A673 (cell line): ENCODE measurements around the gene C6orf62. TPM values are rescaled to one million over a fixed set of nuclear protein-coding genes. Genes with fewer than 3 reads are reported as not detected.
"Not testable (repeated sequence)": the region's sequence is repeated elsewhere in the genome, so short reads cannot be mapped to it uniquely, and the experiment has no call there.

ENCODE experiments used
- BruUV-seq: library from RNA; stranded (reverse); fragments of 400-500 nt; replicated peaks from 2 replicates; lab custom pipeline; 2021; lab: Mats Ljungman, UMichigan
- CTCF ChIA-PET: fragments of 300-600 bp; sonication (Branson Sonifier 250); formaldehyde crosslinking; loops from one replicate; lab custom pipeline; 2022; ENCODE audit warnings: antibody characterized with exemption; lab: Charles Lee
- POLR2A ChIA-PET: fragments of 300-600 bp; sonication (Branson Sonifier 250); formaldehyde crosslinking; loops from one replicate; lab custom pipeline; 2022; ENCODE audit warnings: antibody characterized with exemption; ENCODE audit not compliant: low non-redundant PET; lab: Charles Lee
- DNase-seq: peaks from one replicate; pipeline ENCODE4 v3.0.0-alpha.2; 2015; ENCODE audit warnings: low spot score
- H3K27ac ChIP-seq: fragments of 200-600 bp; sonication (generic); 2 replicates; pipeline ENCODE4 v1.5.1; 2016; ENCODE audit warnings: mixed run types, low read depth, mild to moderate bottlenecking, mixed read lengths, antibody characterized with exemption, low read length; ENCODE audit not compliant: poor library complexity, severe bottlenecking
- H3K27me3 ChIP-seq: fragments of 200-600 bp; sonication (generic); replicated peaks from 2 replicates; pipeline ENCODE4 v1.6.1; 2017; ENCODE audit warnings: mixed run types, low read depth, mild to moderate bottlenecking, mixed read lengths, antibody characterized with exemption, low read length; ENCODE audit not compliant: insufficient read depth, poor library complexity
- H3K36me3 ChIP-seq: fragments of 200-600 bp; sonication (generic); 2 replicates; pipeline ENCODE4 v1.6.1; 2016; ENCODE audit warnings: mixed run types, mild to moderate bottlenecking, mixed read lengths, antibody characterized with exemption, low read length; ENCODE audit not compliant: insufficient read depth, poor library complexity, severe bottlenecking
- H3K4me1 ChIP-seq: fragments of 200-600 bp; sonication (generic); 2 replicates; pipeline ENCODE4 v1.6.1; 2017; ENCODE audit warnings: mixed run types, mild to moderate bottlenecking, mixed read lengths, antibody characterized with exemption, low read length; ENCODE audit not compliant: insufficient read depth, poor library complexity, severe bottlenecking
- H3K4me3 ChIP-seq: fragments of 200-600 bp; sonication (generic); 2 replicates; pipeline ENCODE4 v1.5.1; 2016; ENCODE audit warnings: low read depth, mixed run types, mild to moderate bottlenecking, mixed read lengths, low read length; ENCODE audit not compliant: poor library complexity, severe bottlenecking
- H3K9me3 ChIP-seq: fragments of 200-600 bp; sonication (generic); 2 replicates; pipeline ENCODE4 v1.6.1; 2016; ENCODE audit warnings: mixed run types, low read depth, mild to moderate bottlenecking, mixed read lengths, antibody characterized with exemption, low read length; ENCODE audit not compliant: poor library complexity, severe bottlenecking
- EZH2 ChIP-seq: fragments of 200-600 bp; sonication (generic); IDR thresholded peaks from 2 replicates; pipeline ENCODE4 v1.6.1; 2017; ENCODE audit warnings: borderline replicate concordance, low read depth, mild to moderate bottlenecking, mixed read lengths, antibody characterized with exemption, low read length; ENCODE audit not compliant: poor library complexity, severe bottlenecking
- intact Hi-C: fragments of 100-400 bp; cut with micrococcal nuclease; formaldehyde crosslinking; loops from one replicate; pipeline ENCODE4 v1.10.0; 2022; ENCODE audit not compliant: unreplicated experiment
- total RNA-seq: library from RNA; stranded (reverse); gene quantifications from 2 replicates; pipeline ENCODE4 v1.2.3, GENCODE V29; 2021
- TF ChIP-seq, protein P1 (sequence below): fragments of 300-800, 200-600 bp; sonication (generic); conservative IDR thresholded peaks from 2 replicates; pipeline ENCODE4 v1.5.1; 2017; ENCODE audit warnings: low read depth, mild to moderate bottlenecking, antibody characterized with exemption, low read length, moderate library complexity, mixed read lengths

C6orf62 gene
- total RNA-seq, 1 experiment from 2014 or later, result 107 TPM

DNA sequence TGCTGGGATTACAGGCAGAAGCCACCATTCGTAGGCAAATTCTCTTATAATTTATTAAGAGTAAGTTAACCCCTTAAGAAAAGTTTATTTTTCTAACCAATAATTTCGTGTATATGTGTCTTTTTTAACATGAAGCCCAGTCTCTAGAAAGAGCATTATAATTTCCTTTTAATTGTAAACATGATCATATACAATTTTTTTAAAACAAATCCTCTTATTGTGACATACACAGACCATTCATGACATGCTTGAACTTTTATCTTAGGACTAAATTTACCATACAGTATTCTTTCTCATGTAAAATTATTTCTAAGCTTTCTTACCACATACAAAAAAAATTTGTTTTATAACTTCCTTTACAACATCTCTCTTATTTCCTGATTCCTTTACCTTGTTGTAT is 45.3 kb downstream of the C6orf62 start:
- no peak overlapping the region for H3K4me3 ChIP-seq
- H3K27ac ChIP-seq, result no peak overlapping the region
- TF ChIP-seq, protein P1, sequence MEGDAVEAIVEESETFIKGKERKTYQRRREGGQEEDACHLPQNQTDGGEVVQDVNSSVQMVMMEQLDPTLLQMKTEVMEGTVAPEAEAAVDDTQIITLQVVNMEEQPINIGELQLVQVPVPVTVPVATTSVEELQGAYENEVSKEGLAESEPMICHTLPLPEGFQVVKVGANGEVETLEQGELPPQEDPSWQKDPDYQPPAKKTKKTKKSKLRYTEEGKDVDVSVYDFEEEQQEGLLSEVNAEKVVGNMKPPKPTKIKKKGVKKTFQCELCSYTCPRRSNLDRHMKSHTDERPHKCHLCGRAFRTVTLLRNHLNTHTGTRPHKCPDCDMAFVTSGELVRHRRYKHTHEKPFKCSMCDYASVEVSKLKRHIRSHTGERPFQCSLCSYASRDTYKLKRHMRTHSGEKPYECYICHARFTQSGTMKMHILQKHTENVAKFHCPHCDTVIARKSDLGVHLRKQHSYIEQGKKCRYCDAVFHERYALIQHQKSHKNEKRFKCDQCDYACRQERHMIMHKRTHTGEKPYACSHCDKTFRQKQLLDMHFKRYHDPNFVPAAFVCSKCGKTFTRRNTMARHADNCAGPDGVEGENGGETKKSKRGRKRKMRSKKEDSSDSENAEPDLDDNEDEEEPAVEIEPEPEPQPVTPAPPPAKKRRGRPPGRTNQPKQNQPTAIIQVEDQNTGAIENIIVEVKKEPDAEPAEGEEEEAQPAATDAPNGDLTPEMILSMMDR, result no peak
- TF ChIP-seq EZH2, result no peak
- POLR2A ChIA-PET, result no interaction called here
- no peak for DNase-seq
- peaks cover 23% of the 10 kb centered on the region for H3K9me3 ChIP-seq
- no peaks in the 10 kb centered on the region for H3K27me3 ChIP-seq
- H3K4me1 ChIP-seq, result no peaks in the 10 kb centered on the region
- H3K36me3 ChIP-seq, result no peaks in the 10 kb centered on the region
- intact Hi-C loops, result no loop called here
- BruUV-seq, result no TSS peak
- CTCF ChIA-PET, result no interaction called here

DNA sequence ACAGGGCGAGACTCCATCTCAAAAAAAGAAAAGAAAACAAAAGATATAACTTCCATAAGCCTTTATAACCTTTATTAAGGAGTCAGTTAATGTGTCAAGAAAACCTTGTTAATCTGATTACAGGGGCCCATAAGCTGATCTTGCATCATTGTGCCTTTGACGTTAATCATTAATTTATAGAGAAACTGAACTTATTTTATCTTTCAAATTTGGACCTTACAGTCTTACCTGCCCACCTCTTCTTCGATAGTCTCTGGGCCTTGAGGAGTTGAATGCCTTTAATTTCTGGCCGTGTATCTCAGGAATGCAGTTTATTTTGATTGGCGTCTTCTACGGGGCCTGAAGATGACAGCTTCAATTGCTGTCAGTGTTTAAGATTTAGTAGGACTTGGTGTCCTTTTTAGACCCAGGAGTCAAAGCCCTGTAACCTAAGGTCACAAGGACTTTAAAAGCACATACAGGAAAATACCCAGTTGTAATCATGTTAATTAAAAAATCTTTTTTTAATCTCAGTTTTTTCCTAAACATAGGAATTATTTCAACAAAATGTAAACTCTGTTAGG is 46.3 kb downstream of the C6orf62 start:
- TF ChIP-seq EZH2, result no peak
- TF ChIP-seq, protein P1, result no peak
- Histone ChIP-seq H3K9me3 (peaks cover 23% of the 10 kb centered on the region), H3K4me1 (no peaks in the 10 kb centered on the region), H3K27me3 (no peaks in the 10 kb centered on the region), H3K27ac (no peak overlapping the region), H3K36me3 (no peaks in the 10 kb centered on the region), H3K4me3 (no peak overlapping the region)
- no peak for DNase-seq
- BruUV-seq, result no TSS peak
- POLR2A ChIA-PET, result interaction anchor here (0.6 kb wide), 1 partner anchor 31 kb away, joined by 5 read pairs; no protein-coding TSS in a partner anchor
- CTCF ChIA-PET, result no interaction called here
- intact Hi-C loops, result no loop called here

DNA sequence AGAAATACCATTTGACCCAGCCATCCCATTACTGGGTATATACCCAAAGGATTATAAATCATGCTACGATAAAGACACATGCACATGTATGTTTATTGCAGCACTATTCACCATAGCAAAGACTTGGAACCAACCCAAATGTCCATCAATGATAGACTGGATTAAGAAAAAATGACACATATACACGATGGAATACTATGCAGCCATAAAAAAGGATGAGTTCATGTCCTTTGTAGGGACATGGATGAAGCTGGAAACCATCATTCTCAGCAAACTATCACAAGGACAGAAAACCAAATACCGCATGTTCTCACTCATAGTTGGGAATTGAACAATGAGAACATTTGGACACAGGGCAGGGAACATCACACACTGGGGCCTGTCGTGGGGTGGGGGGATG is 47.9 kb downstream of the C6orf62 start:
- peaks cover 23% of the 10 kb centered on the region for H3K9me3 ChIP-seq
- H3K4me3 ChIP-seq, H3K4me1 ChIP-seq, H3K27me3 ChIP-seq, intact Hi-C loops, POLR2A ChIA-PET, CTCF ChIA-PET, H3K27ac ChIP-seq, BruUV-seq, H3K36me3 ChIP-seq, DNase-seq: not testable (repeated sequence)

DNA sequence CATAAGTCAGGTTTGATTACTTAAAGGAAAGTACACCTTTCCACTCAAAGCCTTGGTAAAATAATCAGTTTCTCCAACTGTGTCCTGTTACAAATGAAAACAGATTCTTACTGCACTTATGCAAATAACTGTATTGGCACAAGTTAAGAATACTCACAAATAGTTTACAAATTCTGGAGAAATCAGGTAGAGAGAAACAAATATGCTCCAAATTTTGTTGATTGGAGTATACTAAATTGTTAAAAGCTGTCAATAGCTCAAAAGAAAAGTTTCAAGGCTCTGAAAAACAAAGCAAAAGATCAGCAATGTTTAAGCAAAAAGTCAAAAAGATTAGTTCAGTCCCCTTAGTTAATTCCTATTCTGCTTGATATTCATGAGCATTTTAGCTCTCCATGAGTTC is 48.5 kb downstream of the C6orf62 start:
- H3K4me3 ChIP-seq, H3K36me3 ChIP-seq, intact Hi-C loops, H3K27ac ChIP-seq, DNase-seq, H3K4me1 ChIP-seq, POLR2A ChIA-PET, CTCF ChIA-PET, H3K27me3 ChIP-seq, BruUV-seq: not testable (repeated sequence)
- H3K9me3 ChIP-seq, result peaks cover 23% of the 10 kb centered on the region
